Measurements from ENCODE around the gene HTR3E. TPM values are rescaled to one million over a fixed set of nuclear protein-coding genes. Genes with fewer than 3 reads are reported as not detected.
A peak's percentile ranks its signal among the peaks of the same experiment; 100 is the strongest.

Gene HTR3E
- total and polyA plus RNA-seq, 11 donors = not detected

- peak in 3 of 4 donors; percentile 2 to 20 (median 17) for ATAC-seq
- no peaks in the 10 kb centered on the region for H3K27me3 ChIP-seq
- DNase-seq = peak in 3 of 5 donors; percentile 47 to 56 (median 53)
- no peaks in the 10 kb centered on the region for H3K9me3 ChIP-seq
- peak overlapping the region; percentile 63 to 99 (median 90) for H3K4me3 ChIP-seq
- peaks cover 2 to 64% (median 45%) of the 10 kb centered on the region in 12 donors for H3K4me1 ChIP-seq
- intact Hi-C loops (cut with DNase I) = loop anchor here in 5 of 10 donors (1.0 to 10.0 kb wide), 6 partner anchors 18 to 91 kb away; partner anchors contain the start of genes AP2M1 (in 3 of the 5), ALG3 (in 2 of the 5), EEF1AKMT4 (in 2 of the 5) and EIF2B5 (in 2 of the 5)
- no peaks in the 10 kb centered on the region for H3K36me3 ChIP-seq
- peak overlapping the region; percentile 73 to 98 (median 94) for H3K27ac ChIP-seq
- WGBS, 4 donors = 0 to 1% (median 0%) methylated on average over 26 to 47 of the region's 47 CpGs
- TF ChIP-seq POLR2A (IDR thresholded peaks at IDR 0.05) = no peak
- no peak for TF ChIP-seq CTCF (IDR thresholded peaks at IDR 0.05)
Observed at GRCh38 chr3:184155644-184156521, 59.0 kb downstream of the HTR3E start.

GRCh38 chr3:184156522-184156955, 59.7 kb downstream of the HTR3E start:
- 0 to 4% (median 0%) methylated on average over 3 to 6 of the region's 6 CpGs for WGBS, 4 donors

More at GRCh38 chr3:184156522-184156955, 59.7 kb downstream of the HTR3E start:
- peak overlapping the region; percentile 63 to 99 (median 90) for H3K4me3 ChIP-seq
- peak overlapping the region; percentile 53 to 98 (median 94) for H3K27ac ChIP-seq
- peaks cover 0 to under 1% (median 0%) of the 10 kb centered on the region in 9 donors for H3K36me3 ChIP-seq
- TF ChIP-seq POLR2A (IDR thresholded peaks at IDR 0.05) = peak in 1 of 2 donors; percentile 17
- TF ChIP-seq CTCF (IDR thresholded peaks at IDR 0.05) = no peak
- peak; percentile 54 to 81 (median 60) for ATAC-seq
- no peaks in the 10 kb centered on the region for H3K27me3 ChIP-seq
- peaks cover 2 to 70% (median 49%) of the 10 kb centered on the region in 12 donors for H3K4me1 ChIP-seq
- H3K9me3 ChIP-seq = no peaks in the 10 kb centered on the region
- intact Hi-C loops (cut with DNase I) = loop anchor here in 3 of 10 donors (2.0 to 10.0 kb wide), 3 partner anchors 18 to 91 kb away; partner anchors contain the start of genes ALG3 (in 2 of the 3), EEF1AKMT4 (in 2 of the 3) and AP2M1 (in 1 of the 3)
- DNase-seq = peak; percentile 72 to 86 (median 85)

Other genes starting within 250 kb of the HTR3E start
- gene PARL, start 212.2 kb upstream of the HTR3E start, total RNA-seq = 10 to 100 TPM; 37.9 to 62.2 (median 53.8) TPM
- 10 to 100 TPM; 40.5 to 86.9 TPM for gene PARL, start 212.2 kb upstream of the HTR3E start, polyA plus RNA-seq
- gene ABCC5, start 79.2 kb upstream of the HTR3E start, total RNA-seq = 10 to 100 TPM; 20.8 to 61.7 (median 34.3) TPM
- 10 to 100 TPM; 16.4 to 30.9 TPM for gene ABCC5, start 79.2 kb upstream of the HTR3E start, polyA plus RNA-seq
- gene HTR3D, start 65.3 kb upstream of the HTR3E start, total RNA-seq = not detected
- gene HTR3D, start 65.3 kb upstream of the HTR3E start, polyA plus RNA-seq = not detected
- not detected for gene HTR3C, start 44.0 kb upstream of the HTR3E start, total RNA-seq
- gene HTR3C, start 44.0 kb upstream of the HTR3E start, polyA plus RNA-seq = not detected
- gene EIF2B5, start 38.3 kb downstream of the HTR3E start, total RNA-seq = 10 to 100 TPM; 24.5 to 39.0 (median 30.9) TPM
- 10 to 100 TPM; 28.5 to 58.2 TPM for gene EIF2B5, start 38.3 kb downstream of the HTR3E start, polyA plus RNA-seq
- gene DVL3, start 58.3 kb downstream of the HTR3E start, total RNA-seq = 10 to 100 TPM; 53.4 to 94.2 (median 70.9) TPM
- gene DVL3, start 58.3 kb downstream of the HTR3E start, polyA plus RNA-seq = 10 to 100 TPM; 36.3 to 59.8 TPM
- 100 to 1,000 TPM; 225 to 400 (median 337) TPM for gene AP2M1, start 77.8 kb downstream of the HTR3E start, total RNA-seq
- gene AP2M1, start 77.8 kb downstream of the HTR3E start, polyA plus RNA-seq = 100 to 1,000 TPM; 291 to 431 TPM
- gene ABCF3, start 89.1 kb downstream of the HTR3E start, total RNA-seq = 10 to 100 TPM; 58.2 to 81.9 (median 69.2) TPM
- 10 to 100 TPM; 63.4 to 80.5 TPM for gene ABCF3, start 89.1 kb downstream of the HTR3E start, polyA plus RNA-seq
- not detected for gene VWA5B2, start 132.5 kb downstream of the HTR3E start, total RNA-seq
- gene VWA5B2, start 132.5 kb downstream of the HTR3E start, polyA plus RNA-seq = under 1 TPM in 1 of 2 donors, not detected in 1; 0.11 TPM
- 10 to 100 TPM; 10.9 to 49.1 (median 17.0) TPM for gene ALG3, start 151.9 kb downstream of the HTR3E start, total RNA-seq
- gene ALG3, start 151.9 kb downstream of the HTR3E start, polyA plus RNA-seq = 10 to 100 TPM; 15.5 to 68.1 TPM
- gene EEF1AKMT4, start 152.6 kb downstream of the HTR3E start, total RNA-seq = 1 to 10 TPM in 7 of 9 donors, under 1 TPM in 2; 0.66 to 4.2 (median 2.1) TPM
- 10 to 100 TPM in 1 of 2 donors, 1 to 10 TPM in 1; 1.9 to 16.7 TPM for gene EEF1AKMT4, start 152.6 kb downstream of the HTR3E start, polyA plus RNA-seq
- gene CAMK2N2, start 164.5 kb downstream of the HTR3E start, total RNA-seq = under 1 TPM in 4 of 9 donors, not detected in 5; 0.17 to 0.37 (median 0.29) TPM
- under 1 TPM in 1 of 2 donors, not detected in 1; 0.14 TPM for gene CAMK2N2, start 164.5 kb downstream of the HTR3E start, polyA plus RNA-seq
- under 1 TPM in 1 of 9 donors, not detected in 8; 0.10 TPM for gene ECE2, start 179.0 kb downstream of the HTR3E start, total RNA-seq
- not detected for gene ECE2, start 179.0 kb downstream of the HTR3E start, polyA plus RNA-seq
- gene PSMD2, start 202.2 kb downstream of the HTR3E start, total RNA-seq = 100 to 1,000 TPM; 198 to 314 (median 232) TPM
- gene PSMD2, start 202.2 kb downstream of the HTR3E start, polyA plus RNA-seq = 100 to 1,000 TPM in 1 of 2 donors, 10 to 100 TPM in 1; 82.3 to 443 TPM
- 100 to 1,000 TPM; 211 to 406 (median 229) TPM for gene EIF4G1, start 217.5 kb downstream of the HTR3E start, total RNA-seq
- 100 to 1,000 TPM; 178 to 407 TPM for gene EIF4G1, start 217.5 kb downstream of the HTR3E start, polyA plus RNA-seq
- gene FAM131A, start 240.5 kb downstream of the HTR3E start, total RNA-seq = 10 to 100 TPM; 21.9 to 53.2 (median 30.9) TPM
- gene FAM131A, start 240.5 kb downstream of the HTR3E start, polyA plus RNA-seq = 10 to 100 TPM; 24.1 to 36.9 TPM